ENCODE measurements around the gene PIK3R3. TPM values are rescaled to one million over a fixed set of nuclear protein-coding genes. Genes with fewer than 3 reads are reported as not detected.

Gene PIK3R3
- total and polyA plus RNA-seq, 9 donors: 3.6 to 20.3 (median 10.7) TPM

DNA sequence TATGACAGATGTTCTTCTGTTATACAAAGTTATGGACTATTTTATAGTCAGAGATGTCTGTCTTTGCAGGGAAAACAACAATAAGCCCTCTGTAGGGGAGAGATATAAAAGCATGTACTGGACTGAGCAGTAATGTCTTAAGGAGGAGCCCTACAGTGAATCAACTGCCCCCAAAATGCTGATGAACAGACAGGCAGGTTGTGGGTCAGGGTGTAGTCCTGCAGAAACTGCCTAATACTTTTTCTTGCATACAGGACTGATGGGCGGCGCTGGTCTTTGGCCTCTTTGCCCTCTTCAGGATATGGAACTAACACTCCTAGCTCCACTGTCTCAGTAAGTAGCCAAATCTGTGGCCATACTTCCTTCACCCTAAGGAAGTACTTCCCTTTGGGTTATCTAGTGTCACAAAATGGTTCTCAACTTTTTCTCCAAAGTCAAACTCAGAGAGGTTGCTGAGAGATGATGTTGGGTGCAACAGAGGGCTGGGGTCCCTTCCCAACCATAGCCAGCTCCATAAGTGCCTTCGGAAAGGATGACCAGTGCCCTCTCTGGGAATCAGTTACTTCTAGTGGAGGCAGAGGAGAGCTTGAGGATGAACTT lies 129.8 kb downstream of the PIK3R3 start:
- no peaks in the 10 kb centered on the region for H3K27me3 ChIP-seq
- no peak for DNase-seq
- TF ChIP-seq POLR2A (IDR thresholded peaks at IDR 0.05): no peak
- TF ChIP-seq, protein P1, sequence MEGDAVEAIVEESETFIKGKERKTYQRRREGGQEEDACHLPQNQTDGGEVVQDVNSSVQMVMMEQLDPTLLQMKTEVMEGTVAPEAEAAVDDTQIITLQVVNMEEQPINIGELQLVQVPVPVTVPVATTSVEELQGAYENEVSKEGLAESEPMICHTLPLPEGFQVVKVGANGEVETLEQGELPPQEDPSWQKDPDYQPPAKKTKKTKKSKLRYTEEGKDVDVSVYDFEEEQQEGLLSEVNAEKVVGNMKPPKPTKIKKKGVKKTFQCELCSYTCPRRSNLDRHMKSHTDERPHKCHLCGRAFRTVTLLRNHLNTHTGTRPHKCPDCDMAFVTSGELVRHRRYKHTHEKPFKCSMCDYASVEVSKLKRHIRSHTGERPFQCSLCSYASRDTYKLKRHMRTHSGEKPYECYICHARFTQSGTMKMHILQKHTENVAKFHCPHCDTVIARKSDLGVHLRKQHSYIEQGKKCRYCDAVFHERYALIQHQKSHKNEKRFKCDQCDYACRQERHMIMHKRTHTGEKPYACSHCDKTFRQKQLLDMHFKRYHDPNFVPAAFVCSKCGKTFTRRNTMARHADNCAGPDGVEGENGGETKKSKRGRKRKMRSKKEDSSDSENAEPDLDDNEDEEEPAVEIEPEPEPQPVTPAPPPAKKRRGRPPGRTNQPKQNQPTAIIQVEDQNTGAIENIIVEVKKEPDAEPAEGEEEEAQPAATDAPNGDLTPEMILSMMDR (IDR thresholded peaks at IDR 0.05): no peak
- no peak for TF ChIP-seq EP300 (IDR thresholded peaks at IDR 0.05)
- intact Hi-C loops (cut with DNase I): no loop called here
- no peaks in the 10 kb centered on the region for H3K36me3 ChIP-seq
- no peak overlapping the region for H3K27ac ChIP-seq
- WGBS, 3 donors: 96 to 100% (median 99%) methylated on average over 3 of the region's 3 CpGs
- H3K4me3 ChIP-seq: no peak overlapping the region
- H3K4me1 ChIP-seq (ENCODE audit: insufficient read depth): no peaks in the 10 kb centered on the region
- no peaks in the 10 kb centered on the region for H3K9me3 ChIP-seq

- Histone ChIP-seq H3K4me3 (no peak overlapping the region), H3K36me3 (no peaks in the 10 kb centered on the region), H3K27me3 (no peaks in the 10 kb centered on the region), H3K4me1 (ENCODE audit: insufficient read depth) (no peaks in the 10 kb centered on the region), H3K27ac (no peak overlapping the region), H3K9me3 (no peaks in the 10 kb centered on the region)
- WGBS, 3 donors: 91 to 93% (median 92%) methylated on average over 3 of the region's 3 CpGs
- DNase-seq: no peak
- intact Hi-C loops (cut with DNase I): no loop called here
- TF ChIP-seq, protein P1 (IDR thresholded peaks at IDR 0.05): no peak
- no peak for TF ChIP-seq POLR2A (IDR thresholded peaks at IDR 0.05)
- TF ChIP-seq EP300 (IDR thresholded peaks at IDR 0.05): no peak
Observed at GRCh38 chr1:46001081-46001785, 131.2 kb downstream of the PIK3R3 start.

GRCh38 chr1:45999507-45999906 lies 132.9 kb downstream of the PIK3R3 start:
- intact Hi-C loops (cut with DNase I): no loop called here
- TF ChIP-seq, protein P1 (IDR thresholded peaks at IDR 0.05): no peak
- TF ChIP-seq POLR2A (IDR thresholded peaks at IDR 0.05) (no peak), EP300 (IDR thresholded peaks at IDR 0.05) (no peak)
- Histone ChIP-seq H3K36me3 (no peaks in the 10 kb centered on the region), H3K4me1 (ENCODE audit: insufficient read depth) (no peaks in the 10 kb centered on the region), H3K27me3 (no peaks in the 10 kb centered on the region), H3K27ac (no peak overlapping the region), H3K4me3 (no peak overlapping the region), H3K9me3 (no peaks in the 10 kb centered on the region)
- DNase-seq: no peak
- WGBS, 3 donors: 95 to 96% (median 96%) methylated on average over 2 of the region's 2 CpGs

- TF ChIP-seq EP300 (IDR thresholded peaks at IDR 0.05) (no peak), POLR2A (IDR thresholded peaks at IDR 0.05) (no peak)
- TF ChIP-seq, protein P1 (IDR thresholded peaks at IDR 0.05): no peak
- H3K27ac ChIP-seq: no peak overlapping the region
- no peaks in the 10 kb centered on the region for H3K4me1 ChIP-seq (ENCODE audit: insufficient read depth)
- no peaks in the 10 kb centered on the region for H3K27me3 ChIP-seq
- H3K36me3 ChIP-seq: no peaks in the 10 kb centered on the region
- intact Hi-C loops (cut with DNase I): no loop called here
- DNase-seq: no peak
- no peaks in the 10 kb centered on the region for H3K9me3 ChIP-seq
- 55 to 63% (median 61%) methylated on average over 3 of the region's 3 CpGs for WGBS, 3 donors
- no peak overlapping the region for H3K4me3 ChIP-seq
Observed at GRCh38 chr1:45998020-45998617, 134.3 kb downstream of the PIK3R3 start.

Measured in ovary (tissue), 9 donors.